ENCODE measurements around the gene ABI3BP.

The ABI3BP gene

GRCh38 chr3:100715176-100715575, 278.0 kb downstream of the ABI3BP start:
- no peak for DNase-seq

GRCh38 chr3:100710261-100710968, 282.8 kb downstream of the ABI3BP start:
- peak in 1 of 2 experiments; percentile 17 for DNase-seq

- DNase-seq: peak in 1 of 2 experiments; percentile 30
These were observed 283.4 kb downstream of the ABI3BP start for GRCh38 chr3:100709842-100710260.

GRCh38 chr3:100708989-100709841, 284.0 kb downstream of the ABI3BP start, which contains the start of gene TFG:
TFG (plus strand) TSS chr3:100709494; CDS start chr3:100713686, 4,192 bp downstream.
- DNase-seq: peak; percentile 93 to 99

GRCh38 chr3:100708644-100708988, 284.6 kb downstream of the ABI3BP start:
- DNase-seq: no peak

- DNase-seq: no peak
These were observed 286.9 kb downstream of the ABI3BP start for GRCh38 chr3:100706365-100706764.

- DNase-seq: no peak
These were observed 289.4 kb downstream of the ABI3BP start for GRCh38 chr3:100703865-100704264.

- DNase-seq: no peak
These were observed 290.3 kb downstream of the ABI3BP start for GRCh38 chr3:100702980-100703345.

GRCh38 chr3:100702082-100702979, 290.9 kb downstream of the ABI3BP start:
- no peak for DNase-seq

- no peak for DNase-seq
These were observed 292.5 kb downstream of the ABI3BP start for GRCh38 chr3:100700708-100701107.
